Activated CD4-positive, alpha-beta T cell treated with anti-CD3 and anti-CD28 coated beads, Interleukin-2, Interleukin-4, amounts not matched to agents 100 ng/mL and 50 ng/mL, durations not matched to agents 16 hours and 8 hours (primary cell): ENCODE measurements around the gene DRG1.
"Not testable (repeated sequence)": the region's sequence is repeated elsewhere in the genome, so short reads cannot be mapped to it uniquely, and the experiment has no call there.

ENCODE experiments used
- DNase-seq: peaks from one replicate; pipeline ENCODE4 v3.0.0-alpha.2; 2020; ENCODE audit warnings: low spot score

DRG1 gene

DNA sequence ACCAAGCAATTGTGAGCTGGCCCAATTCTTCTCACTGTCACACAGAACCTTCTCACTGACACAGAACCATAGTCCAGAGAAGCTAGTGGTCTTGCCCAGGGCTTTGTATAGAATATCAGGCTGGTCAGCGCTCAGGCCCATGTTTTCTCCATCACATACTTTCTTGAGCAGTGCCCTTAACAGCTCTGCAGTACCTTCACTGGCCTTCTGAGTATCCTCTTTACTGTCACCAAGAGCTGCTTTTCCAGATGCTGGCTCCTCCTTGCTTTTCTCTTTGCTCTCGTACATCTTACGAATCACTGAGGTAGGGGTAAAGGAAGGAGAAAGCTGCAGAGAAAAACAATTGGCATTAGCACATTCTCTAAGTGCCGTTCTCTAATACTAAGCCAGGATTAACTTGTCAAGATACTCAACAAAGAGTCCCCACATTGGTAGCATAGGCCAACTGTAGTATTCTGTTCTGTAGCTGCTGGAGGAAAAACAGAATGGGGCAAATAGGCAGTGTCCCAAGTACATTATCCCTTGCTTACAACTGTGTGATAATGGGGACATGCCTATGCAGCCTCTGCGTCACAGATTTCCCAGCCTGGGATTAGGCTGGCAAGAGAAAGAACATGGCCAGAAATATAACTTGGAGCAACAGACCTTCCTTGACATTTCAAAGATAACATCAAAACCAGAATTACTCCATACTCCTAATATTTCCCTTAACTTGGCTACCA, 43.5 kb downstream of the DRG1 start:
- DNase-seq, result no peak

DNA sequence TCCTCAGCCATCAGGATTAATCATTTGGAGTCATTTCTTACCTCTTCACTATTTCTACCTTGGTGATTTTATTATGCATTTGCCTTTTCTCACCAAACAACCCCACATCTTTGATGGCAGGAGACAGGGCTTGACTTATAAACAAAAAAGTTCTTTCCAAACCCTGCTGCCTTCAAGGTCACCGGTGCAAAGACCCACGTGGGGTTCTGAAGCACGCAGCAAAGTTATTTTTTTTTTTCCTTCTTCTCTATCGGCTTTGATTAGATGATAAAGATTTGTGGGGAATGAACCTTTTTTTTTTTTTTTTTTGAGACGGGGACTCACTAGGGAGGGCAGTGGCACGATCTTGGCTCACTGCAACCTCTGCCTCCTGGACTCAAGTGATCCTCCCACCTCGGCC, 44.1 kb downstream of the DRG1 start:
- no peak for DNase-seq

DNA sequence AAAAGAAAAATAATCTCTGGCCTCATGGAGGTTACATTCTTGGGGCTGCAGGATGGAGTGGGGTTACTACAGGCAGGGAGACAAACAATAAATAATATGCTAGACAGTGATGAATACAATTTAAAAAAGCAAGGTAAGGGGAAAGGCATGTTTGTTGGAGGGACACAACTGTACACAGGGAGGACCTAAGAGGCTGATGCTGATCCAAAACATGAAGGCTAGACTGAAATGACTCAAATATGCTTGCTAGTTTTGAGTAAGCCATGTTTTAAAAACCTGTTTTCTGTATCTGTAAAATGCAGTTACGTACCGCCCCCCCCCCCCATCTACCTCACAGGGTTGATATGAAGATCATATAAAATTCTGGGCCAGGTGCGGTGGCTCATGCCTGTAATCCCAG, 46.2 kb downstream of the DRG1 start:
- DNase-seq, result peak; percentile 43

DNA sequence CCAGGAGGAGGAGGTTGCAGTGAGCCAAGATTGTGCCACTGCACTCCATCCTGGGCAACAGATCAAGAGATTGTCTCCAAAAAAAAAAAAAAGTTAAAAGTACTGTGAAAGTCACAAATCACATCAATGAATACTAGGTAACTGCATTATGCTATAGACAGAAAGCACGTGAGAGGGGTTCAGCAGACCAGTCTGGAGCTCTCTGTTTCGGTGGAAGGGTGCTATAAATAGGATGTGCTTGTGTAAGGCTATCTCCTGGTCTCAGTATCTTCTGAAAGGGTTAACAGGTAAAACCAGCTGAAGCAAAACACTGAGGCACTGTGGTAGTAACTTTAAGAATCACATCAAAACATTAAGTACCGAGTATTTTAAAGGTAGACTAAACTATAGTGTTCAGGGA, 46.8 kb downstream of the DRG1 start:
- no peak for DNase-seq

DNA sequence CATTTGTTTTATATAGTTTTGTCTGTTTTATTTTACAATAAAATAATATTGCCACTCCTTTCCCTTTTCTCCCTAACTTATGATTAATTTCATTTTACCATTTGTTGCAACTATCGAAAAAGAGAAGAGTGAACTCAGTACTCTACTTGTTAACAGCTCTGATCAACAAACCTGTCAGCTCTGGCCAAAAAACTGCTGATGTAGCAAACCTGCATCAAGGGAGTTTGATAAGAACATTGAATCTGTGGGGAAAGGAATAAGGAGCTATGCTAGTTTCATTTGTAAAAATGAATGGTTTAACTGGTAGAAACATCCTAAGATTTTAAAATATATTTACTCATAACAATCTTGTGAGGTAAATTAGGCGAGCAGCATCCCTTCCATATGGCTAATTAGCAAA, 47.4 kb downstream of the DRG1 start:
- no peak for DNase-seq

DNA sequence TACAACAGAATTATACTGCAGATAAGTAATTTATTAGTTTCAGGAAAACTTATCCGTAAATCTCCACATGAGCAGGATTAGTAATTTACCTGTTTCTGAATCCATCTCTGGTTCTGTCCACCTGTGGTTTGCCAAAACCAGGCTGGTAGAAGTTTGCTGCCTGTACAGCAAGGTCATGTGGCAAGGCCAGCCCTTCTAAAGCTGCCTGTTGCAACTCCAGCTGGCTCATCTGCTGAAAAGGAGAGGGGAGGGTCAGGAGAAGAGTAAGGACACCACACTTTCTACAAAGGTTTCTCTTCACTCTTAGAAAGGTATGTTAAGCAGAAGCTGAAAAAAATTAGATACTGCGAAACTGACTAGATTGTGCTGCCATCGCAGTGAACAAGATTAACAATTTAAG, 47.9 kb downstream of the DRG1 start:
- no peak for DNase-seq

DNA sequence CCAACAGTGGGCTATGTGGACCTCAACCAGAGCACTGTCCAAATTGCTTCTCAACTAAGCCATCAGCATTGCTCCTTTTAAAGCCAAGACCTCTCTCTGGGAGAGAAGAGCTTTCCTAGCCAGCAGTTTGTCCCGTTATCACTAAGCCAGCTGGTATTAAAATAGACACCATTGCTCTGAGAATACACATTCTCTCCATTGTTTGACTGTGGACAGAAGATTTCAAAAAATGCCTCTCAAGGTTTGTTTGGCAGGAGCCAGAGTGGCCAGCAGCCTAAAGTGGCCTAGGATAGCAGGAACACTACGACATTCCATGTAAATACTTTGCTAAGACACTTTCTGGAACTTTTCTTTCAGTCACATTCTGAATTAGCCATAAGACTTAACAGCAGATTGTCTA, 49.0 kb downstream of the DRG1 start:
- no peak for DNase-seq

DNA sequence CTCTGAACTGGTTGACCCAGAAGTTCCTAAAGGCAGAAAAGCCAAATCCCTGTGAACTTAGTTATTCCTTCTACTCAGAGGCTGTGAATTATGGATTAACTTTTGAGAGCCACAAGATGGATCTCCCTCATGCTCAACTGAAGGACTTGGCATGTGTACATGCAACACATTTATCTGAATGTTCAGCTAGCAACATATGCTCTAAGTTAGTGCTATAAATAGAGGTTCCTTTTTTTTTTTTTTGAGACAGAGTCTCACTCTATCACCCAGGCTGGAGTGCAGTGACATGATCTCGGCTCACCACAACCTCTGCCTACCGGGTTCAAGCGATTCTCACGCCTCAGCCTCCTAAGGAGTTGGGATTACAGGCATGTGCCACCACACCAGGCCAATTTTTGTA, 50.1 kb downstream of the DRG1 start:
- no peak for DNase-seq

DNA sequence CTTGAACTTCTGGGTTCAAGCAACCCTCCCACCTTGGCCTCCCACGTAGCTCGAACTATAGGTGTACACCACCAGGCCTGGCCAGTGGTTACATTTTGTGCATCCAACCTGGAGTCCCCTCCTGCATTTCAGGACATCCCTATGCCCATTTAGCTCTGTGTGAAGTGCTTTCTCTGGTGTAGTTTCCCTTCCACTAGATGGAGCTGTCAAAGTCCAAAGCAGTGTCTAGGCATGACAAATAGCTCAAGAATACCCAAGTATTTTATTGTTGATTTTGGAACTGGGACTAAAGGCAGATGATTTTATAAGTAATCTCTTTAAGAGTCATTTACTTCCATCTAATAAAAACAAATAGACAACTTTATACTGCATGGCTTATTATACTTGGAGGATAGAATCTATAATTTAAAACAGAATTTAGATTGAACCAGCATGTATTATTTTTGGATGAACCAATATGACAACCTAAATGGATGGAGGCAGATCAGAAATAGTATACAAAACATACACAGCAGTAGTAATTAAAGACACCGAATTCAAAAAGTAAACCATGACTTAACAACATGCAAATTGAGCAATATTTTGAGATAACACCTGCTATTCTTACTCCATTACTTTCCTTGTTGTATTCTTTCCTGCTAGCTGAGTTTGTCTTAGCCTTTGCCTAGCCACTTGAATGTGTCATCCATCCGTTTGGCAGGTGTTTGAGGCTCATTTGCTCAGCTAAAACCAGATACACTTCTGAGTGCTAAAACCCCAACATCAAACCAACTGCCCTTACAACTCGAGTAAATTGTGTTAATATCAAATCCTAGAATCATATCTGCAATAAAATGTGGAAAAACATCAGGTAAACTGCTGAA, 52.5 kb downstream of the DRG1 start:
- DNase-seq, result peak; percentile 36

DNA sequence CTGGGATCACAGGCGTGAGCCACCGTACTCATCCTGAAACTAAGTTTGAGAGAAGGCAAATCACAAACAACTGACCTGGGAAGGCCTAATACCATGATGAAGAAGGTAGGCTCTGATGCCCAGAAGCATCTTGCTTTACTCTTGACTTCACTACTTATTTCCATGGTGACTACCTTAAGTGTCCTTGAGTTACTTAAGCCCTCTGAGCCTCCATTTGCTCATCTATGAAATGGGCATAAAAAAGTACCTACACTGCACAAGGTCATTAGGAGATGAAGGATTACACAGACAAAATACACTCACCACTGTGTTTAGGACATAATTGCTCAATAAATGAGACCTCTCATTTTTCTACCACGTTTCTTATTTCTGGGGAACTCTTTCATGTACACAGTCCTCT, 62.3 kb downstream of the DRG1 start:
- DNase-seq, result no peak

DNA sequence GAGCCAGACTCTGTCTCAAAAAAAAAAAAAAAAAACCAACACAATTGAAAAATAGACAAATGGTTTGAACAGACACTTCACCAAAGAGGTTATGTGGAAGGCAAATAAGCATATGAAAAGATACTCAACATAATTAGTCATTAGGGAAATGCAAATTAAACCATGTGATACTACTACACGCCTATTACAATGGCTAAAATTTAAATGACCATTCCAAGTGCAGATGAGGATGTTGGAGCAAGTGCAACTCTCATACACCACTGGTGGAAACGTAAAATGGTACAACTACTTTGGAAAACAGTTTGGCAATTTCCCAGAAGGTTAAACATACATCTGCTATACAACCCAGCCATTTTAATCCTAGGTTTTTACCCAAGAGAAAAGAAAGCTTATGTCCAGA, 65.9 kb downstream of the DRG1 start:
- no peak for DNase-seq

DNA sequence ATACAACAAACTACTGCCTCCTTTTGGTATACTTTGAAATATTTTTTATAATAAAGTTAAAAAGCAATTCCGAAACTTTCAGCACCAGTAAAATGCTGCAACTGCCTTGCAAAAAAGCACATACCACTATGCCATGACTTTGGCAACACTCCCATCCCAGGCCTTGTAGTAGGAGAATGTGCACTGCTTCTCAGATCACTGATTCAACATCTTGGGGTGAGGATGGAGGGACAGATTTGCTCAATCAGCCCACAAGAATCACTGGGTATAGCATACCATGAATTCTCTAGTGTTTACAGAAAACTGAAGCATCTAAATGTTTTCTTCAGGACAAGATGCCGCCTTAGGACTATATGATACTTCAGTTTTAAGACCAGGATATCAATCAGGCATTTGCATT, 75.3 kb downstream of the DRG1 start:
- no peak for DNase-seq

DNA sequence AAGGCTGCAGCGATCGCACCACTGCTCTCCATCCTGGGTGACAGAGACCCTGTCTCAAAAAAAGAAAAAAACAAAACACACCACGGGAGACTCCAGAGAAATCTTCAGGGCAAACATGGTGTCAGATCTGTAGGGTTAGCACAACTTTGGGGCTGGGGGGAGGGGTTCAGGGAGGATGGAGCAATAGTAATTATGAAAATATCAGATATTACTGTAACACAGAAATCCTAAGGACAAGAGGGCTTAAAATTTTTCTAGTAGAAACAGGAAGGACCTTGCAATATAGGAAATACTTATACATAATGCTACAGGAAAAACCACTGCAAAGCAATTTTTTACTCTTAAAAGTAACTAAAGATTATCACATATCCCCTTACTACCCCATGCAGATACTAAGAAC, 76.4 kb downstream of the DRG1 start:
- peak; percentile 38 for DNase-seq

DNA sequence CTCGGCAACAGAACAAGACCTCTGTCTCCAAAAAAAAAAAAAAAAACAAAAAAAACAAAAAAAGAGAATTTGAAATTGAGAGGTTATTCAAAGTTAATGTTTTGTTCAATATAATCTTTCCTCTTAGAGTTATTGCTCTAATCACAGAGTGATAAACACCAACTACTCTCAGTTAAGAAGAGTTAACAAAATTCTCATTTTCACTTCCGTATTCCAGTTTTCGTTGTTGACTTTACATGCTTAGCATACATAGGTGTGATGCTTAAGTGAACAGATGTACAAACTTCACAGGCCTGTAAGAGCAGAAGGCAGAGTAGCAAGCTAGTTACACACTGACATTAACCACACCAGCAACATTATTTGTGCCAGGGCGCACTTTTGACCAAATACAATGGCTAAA, 77.9 kb downstream of the DRG1 start:
- DNase-seq, result no peak

DNA sequence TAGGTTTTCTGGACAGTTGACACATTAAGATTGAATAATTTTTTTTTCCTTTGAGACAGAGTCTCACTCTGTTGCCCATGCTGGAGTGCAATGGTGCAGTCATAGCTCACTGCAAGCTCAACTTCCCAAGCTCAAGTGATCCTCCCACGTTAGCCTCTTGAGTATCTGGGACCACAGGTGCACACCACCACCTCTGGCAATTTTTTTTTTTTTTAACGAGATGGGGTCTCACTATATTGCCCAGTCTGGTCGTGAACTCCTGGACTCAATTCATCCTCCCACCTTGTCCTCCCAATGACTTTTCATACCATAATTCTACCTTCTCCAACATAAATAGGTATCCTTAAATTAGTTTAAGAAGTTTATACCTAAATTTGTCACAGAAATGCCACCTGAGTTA, 81.7 kb downstream of the DRG1 start:
- DNase-seq, result no peak

DNA sequence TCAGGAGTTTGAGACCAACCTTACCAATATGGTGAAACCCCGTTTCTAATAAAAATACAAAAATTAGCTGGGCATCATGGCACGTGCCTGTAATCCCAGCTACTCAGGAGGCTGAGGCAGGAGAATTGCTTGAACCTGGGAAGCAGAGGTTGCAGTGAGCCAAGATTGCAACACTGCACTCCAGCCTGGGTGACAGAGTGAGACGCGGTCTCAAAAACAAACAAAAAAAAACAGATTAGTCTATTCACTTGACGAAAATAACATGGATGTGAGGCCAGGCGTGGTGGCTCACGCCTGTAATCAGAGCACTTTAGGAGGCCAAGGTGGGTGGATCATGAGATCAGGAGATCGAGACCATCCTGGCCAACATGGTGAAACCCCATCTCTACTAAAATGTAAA, 83.1 kb downstream of the DRG1 start:
- DNase-seq, result not testable (repeated sequence)
